Dedifferentiated amniotic fluid mesenchymal stem cell (primary cell): ENCODE results near the gene TMEM117.
"Not testable (repeated sequence)": the region's sequence is repeated elsewhere in the genome, so short reads cannot be mapped to it uniquely, and the experiment has no call there.

Experiments
- DNase-seq: peaks from one replicate; pipeline ENCODE4 v3.0.0-alpha.2; 2016; ENCODE audit errors: extremely low spot score

TMEM117 gene

DNA sequence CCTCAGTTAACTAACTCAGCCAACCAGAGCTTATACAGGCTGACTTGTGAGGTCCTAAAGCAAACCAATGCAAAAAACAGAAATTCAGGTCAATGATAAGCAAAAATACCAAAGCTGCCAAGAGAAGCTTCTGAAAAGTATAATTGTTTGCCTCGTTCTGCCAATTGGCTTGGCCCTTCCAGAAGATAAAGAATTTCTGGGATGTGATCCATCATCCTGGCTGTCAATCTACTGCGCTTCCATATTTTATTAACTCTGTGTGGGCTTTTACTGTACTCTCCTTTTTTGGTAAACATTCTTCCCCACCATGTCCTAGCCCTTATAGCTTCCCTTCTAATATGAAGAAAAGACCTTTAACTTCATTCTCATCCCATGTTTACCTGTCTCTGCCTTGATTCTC is 387.9 kb downstream of the TMEM117 start:
- DNase-seq = no peak

DNA sequence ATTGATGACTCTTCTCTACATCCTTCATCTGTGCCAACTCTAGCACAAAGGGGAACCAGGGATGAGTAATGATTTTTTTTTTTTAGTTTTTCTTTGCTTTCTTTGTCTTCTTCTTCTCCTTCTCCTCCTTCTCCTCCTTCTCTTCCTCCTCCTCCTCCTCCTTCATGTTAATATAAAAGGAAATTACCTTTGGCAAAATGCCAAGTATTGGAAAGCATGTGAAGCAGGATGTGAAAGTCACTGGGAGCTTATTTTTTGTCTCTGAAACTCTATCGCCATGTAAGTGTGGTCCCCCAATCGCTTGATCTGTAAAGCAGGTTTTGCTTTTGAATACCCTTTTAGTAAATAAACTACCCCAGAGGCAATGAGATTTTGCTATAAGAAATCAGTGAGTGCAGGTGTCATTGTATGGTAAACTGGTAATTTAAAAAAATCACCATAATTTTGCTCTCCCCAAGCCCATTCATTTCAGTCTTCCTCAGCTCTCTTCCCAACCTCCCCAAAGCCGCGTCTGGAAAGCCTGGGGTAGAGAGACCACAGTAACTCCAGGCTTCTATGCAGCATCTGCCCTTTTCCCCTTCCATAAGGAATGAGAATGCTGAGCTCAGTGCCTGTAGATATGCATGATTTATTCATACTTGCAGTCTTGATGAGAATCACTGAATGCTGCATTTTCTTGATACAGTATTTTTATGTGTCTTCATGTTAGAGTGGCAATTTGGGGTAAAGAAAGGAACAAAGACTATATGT is 388.7 kb downstream of the TMEM117 start:
- DNase-seq = no peak

DNA sequence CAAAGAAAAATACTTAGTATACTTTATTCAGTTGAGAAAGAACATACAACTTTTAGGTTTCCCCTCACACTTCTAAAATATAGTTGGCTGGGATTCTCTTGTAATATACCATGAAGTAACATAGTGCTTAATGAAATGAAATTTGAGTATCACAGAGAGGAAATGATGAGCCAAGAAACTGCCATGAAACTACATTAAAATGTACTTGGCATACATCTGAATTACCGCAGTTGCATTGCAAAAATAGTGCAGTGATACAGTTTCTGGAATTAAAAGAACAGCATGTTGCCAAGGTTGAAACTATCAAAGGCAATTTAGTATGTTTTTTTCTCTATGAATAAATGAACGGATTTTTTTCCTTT is 389.2 kb downstream of the TMEM117 start:
- DNase-seq = peak; percentile 35

GRCh38 chr12:44227616-44228015 is 391.7 kb downstream of the TMEM117 start:
- DNase-seq = no peak

- DNase-seq = no peak
These were observed 394.0 kb downstream of the TMEM117 start for GRCh38 chr12:44229846-44230245.

DNA sequence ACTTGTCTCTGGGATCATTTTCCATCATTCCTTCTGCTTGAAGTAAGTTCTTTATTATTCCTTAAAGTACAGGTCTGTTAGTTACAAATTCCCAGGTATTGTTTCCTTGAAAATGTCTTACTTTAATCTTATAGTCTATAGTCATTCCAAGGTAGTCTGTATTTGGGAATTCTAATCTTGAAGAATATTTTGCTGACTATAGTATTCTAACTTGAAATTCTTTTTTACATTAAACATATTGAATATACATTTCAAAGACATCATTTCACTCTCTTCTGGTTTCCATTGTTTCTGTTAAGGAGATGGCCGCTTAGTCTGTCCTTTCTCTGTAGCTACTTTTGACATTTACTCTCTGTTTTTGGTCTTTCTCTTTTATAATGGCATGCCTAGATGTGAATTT is 399.8 kb downstream of the TMEM117 start:
- DNase-seq = no peak

GRCh38 chr12:44240186-44240585 is 404.3 kb downstream of the TMEM117 start:
- DNase-seq = no peak

- no peak for DNase-seq
These were observed 410.1 kb downstream of the TMEM117 start for GRCh38 chr12:44245932-44246331.

DNA sequence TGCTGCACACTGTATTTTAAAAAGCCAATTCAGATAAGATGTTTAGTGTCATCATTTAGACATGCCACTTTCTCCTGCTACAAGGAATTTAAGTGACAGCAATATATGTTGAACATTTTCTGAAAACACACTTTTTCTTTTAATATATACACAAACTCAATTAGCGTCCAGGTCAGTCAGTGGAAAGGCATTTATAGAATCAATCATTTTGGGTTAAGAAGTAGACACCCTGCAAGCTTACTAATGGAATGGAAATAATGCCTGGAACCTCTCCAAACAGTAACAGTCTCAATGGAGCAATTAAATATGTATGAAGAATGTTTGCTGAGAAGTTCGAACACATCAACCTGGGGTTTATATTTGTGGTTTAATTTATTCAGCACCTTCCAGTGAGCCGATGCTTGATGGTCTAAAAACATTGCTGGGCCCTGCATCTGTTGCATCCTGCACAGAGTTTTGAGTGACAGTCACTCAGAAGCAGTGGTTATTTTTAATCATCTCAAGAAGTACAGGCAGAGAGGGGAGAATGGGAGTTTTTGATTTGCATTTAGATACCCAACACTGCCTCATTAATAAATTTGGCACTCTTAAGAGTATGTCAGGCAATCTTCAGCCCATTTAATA is 410.7 kb downstream of the TMEM117 start:
- DNase-seq = no peak

DNA sequence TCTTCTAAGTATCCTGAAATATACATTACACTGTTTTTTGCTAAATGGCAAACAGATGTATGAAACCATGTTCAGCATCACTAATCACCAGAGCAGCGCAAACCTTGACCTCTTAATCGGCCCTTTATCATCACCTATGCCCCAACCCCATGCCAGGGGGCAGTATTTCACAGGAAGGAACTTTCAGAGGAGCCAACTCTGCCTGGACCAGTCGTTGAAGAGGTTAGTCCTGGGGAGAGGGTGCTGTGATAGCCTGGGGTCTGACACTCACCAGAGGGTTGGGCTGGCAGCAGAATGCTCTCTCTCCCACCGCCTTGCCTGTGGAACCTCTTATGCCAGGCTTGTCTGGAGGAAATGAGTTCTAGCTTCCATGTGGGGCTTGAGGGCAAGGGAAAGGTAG is 411.7 kb downstream of the TMEM117 start:
- DNase-seq = no peak

- DNase-seq = no peak
These were observed 412.6 kb downstream of the TMEM117 start for GRCh38 chr12:44248436-44248835.

DNA sequence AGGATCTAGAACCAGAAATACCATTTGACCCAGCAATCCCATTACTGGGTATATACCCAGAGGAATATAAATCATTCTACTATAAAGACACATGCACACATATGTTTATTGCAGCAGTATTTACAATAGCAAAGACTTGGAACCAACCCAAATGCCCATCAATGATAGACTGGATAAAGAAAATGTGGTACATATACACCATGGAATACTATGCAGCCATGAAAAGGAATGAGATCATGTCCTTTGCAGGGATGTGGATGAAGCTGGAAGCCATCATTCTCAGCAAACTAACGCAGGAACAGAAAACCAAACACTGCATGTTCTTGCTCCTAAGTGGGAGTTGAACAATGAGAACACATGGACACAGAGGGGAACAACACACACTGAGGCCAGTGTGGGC is 414.6 kb downstream of the TMEM117 start:
- DNase-seq = not testable (repeated sequence)

GRCh38 chr12:44253338-44253856 is 417.5 kb downstream of the TMEM117 start:
- DNase-seq = no peak

DNA sequence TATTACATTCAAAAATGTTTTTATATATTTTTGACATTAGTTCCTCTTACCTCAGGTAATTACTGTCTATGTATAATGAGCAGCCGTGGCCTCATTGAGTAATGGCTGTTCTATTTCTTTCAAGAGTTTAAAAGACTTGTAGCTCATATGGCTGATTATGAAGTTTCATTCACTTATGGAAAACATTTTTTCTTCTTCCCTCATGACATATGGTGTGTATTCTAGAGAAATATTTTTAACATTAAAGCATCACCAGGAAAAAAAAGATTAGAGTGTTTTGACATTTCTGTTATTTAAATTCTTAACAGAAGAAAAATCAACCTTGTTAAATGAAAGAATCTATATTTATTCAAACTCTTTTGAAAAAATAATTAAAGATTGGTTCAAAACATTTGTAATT is 422.4 kb downstream of the TMEM117 start:
- DNase-seq = no peak

DNA sequence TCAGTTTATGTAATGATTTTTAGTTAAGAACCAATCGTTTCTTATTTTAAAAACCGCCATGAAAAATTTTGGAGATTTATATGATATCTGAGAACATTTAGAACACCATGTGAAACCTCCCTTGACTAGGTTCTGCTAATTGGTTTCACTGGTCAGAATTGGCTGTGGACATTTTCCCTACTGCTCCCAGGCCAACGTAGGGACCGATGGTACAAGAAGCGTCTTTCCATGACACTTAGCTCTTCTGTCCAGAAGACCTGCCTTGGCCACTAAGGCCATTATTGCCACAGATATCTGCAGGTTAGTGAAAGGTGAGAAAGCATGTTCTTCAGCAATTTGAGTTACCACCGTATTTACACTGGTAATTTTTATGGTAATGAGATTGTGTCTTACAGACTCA is 424.0 kb downstream of the TMEM117 start:
- DNase-seq = no peak

DNA sequence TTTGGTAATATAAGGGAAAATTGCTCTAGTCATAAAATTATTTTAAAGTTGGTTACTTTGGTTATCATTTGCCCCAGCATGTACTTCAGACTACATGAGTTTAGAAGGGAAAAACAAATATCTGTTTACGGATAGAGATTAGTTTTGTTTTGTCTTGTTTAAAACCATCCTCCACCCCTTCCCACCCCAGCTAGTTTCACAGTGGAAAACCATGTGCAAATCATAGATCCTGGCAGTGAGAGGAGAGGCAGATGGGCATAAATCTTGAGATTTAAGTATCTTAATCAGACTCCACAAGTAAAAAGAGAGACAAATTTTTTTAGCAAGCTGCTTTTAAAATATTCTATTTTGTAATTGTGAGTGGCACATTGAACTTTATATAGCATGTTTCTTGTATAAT is 424.7 kb downstream of the TMEM117 start:
- no peak for DNase-seq

DNA sequence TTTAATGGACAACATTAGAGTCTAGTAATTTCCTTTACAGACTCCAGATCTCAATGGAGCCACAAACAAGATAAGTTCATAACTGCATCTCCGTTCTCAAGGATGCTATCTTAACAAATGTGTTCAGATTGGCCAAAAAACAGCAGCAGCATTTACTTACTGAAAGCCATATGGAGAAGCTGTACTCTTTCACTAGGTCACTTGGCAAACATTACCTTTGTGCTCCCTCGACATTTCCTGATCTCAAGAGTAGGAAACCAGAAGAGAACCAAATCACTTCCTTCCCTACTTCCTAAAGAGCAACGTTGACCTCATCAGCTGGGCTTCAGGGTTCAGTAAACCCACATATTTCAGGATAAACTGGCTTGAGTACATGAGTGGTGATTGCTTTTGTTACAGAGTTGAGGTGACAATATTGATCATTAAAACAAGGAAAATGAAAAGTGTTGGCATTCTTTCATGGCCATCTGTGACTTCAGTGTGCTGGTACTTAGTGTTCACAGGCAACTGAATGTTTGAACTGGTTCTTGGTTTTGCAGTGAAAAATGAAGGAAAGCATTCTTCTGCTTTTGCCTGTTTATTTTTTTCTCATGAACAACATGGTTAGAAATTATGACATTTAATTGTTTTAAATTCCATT is 449.6 kb downstream of the TMEM117 start:
- no peak for DNase-seq

DNA sequence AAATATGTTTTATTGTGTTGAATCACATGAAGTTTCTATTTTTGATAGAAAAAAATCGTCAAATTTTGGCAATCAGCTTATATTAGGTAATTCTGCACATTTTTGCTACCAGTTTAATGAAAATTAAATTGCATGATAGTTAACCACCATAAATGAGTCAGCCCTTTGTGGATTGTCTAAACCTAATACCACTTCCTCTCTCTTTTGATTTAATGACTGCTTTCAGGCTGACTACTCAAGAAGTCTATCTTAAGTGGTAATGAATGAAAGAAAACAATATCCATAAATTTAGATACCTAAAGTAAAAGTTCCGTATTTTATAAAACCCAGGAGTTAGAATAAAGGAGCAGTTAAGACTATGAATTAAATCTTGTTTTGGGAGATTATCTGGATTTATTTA is 450.5 kb downstream of the TMEM117 start:
- no peak for DNase-seq

DNA sequence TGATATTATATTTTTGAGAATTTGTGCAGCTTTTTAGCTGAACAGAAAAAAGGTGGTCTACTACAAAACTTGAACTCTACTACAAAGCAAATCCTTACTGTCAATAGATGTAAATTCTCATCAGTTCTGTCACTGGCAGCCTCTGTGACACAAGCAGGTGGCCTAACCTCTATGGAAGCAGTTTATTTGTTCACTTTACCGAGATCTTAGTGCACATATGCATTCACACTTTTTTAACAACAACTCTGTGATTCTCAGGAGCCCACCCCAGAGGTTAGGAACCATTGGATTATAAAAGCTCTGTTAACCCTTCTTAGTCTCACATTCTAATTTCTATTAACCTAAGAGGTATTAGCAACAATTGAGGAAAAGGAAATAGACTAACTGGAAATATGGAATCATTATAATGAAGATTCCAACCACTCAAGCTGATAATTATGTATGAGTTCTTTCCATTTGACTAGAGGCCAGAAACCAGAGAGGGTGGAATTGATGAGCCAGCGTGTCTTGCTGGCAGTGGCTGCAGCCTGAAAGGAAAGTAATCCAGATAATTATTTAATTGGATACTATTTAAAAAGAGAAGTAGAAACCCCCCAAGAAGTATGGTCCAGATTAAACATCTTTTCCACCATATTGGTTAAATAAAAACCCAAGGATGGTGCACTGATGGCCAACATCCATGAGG is 451.1 kb downstream of the TMEM117 start:
- DNase-seq = no peak

- DNase-seq = peak; percentile 15
These were observed 451.7 kb downstream of the TMEM117 start for GRCh38 chr12:44287545-44287944.

DNA sequence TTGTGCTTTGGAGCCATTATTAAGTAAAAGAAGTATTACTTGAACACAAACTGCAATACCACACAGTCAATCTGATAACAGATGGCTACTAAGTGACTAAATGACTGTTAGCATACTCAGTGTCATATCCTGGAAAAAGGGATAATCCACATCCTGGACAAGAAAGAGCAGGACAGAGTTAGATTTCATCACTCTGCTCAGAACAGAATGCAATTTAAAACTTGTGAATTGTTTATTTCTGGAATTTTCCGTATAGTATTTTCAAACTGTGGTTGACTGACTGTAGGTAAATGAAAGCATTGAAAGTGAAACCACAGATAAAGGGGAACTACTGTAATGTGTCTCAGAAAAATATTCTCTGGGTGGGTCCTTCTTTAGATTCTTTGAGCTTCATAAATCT is 458.8 kb downstream of the TMEM117 start:
- DNase-seq = no peak

DNA sequence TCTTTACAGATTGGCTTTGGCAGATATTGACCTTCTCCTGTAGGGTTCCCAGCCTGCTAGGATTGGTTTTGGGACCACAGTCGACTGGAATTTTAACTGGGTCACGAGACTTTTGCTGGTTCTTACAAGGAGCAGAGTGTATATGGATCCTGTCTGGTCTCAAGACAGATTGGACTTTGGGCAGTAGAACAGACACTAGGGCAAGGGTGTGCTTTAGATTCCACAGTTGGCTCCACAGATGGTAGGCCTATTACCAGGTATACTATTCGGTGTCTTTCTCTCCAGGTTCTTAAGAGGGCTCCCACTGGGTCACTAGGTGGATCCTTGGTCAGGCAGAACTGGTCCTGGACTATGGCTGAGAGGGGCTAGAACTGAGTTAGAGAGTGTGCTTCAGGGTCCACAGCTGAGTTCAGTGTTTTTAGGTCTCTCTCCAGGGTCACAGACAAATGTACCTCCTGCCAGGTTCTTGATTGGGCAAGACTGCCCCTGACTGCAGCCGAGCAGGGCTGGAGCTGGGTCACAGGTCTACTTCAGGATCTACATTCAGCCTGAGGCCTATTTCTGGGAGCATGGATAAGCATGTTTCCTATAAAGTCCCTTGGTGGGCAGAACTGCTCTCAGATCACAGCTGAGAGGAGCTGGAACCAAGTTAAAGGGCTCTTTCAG is 460.2 kb downstream of the TMEM117 start:
- DNase-seq = no peak
